ENCODE results near the gene SPO11. TPM values are rescaled to one million over a fixed set of nuclear protein-coding genes. Genes with fewer than 3 reads are reported as not detected.

Gene SPO11
- total RNA-seq, 4 donors from 2014 or later: not detected

- 72 to 87% methylated on average over 14 of the region's 14 CpGs for WGBS, 2 donors
- H3K4me3 ChIP-seq (ENCODE audit: low read depth, poor library complexity, severe bottlenecking): no peak overlapping the region
- intact Hi-C loops (cut with DNase I; ENCODE audit: low total_unique reads): no loop called here
- TF ChIP-seq POLR2A (IDR thresholded peaks at IDR 0.05) (no peak), CTCF (IDR thresholded peaks at IDR 0.05) (no peak)
- no peak for DNase-seq (ENCODE audit: low spot score in 2 of 2)
Measured at GRCh38 chr20:57301026-57301425, 28.6 kb upstream of the SPO11 start.

- intact Hi-C loops (cut with DNase I; ENCODE audit: low total_unique reads): no loop called here
- TF ChIP-seq POLR2A (IDR thresholded peaks at IDR 0.05) (no peak), CTCF (IDR thresholded peaks at IDR 0.05) (no peak)
- WGBS, 2 donors: 40 to 62% methylated on average over 5 of the region's 5 CpGs
- H3K4me3 ChIP-seq (ENCODE audit: low read depth, poor library complexity, severe bottlenecking): no peak overlapping the region
- no peak for DNase-seq (ENCODE audit: low spot score in 2 of 2)
Measured at GRCh38 chr20:57306747-57307146, 22.9 kb upstream of the SPO11 start.

GRCh38 chr20:57308451-57309271 is 20.9 kb upstream of the SPO11 start:
- peak in 1 of 2 donors; percentile 78 for DNase-seq (ENCODE audit: low spot score in 2 of 2)
- WGBS, 2 donors: 49 to 58% methylated on average over 13 of the region's 13 CpGs
- intact Hi-C loops (cut with DNase I; ENCODE audit: low total_unique reads): no loop called here
- no peak overlapping the region for H3K4me3 ChIP-seq (ENCODE audit: low read depth, poor library complexity, severe bottlenecking)
- no peak for TF ChIP-seq POLR2A (IDR thresholded peaks at IDR 0.05)

GRCh38 chr20:57309544-57310115 is 20.0 kb upstream of the SPO11 start:
- DNase-seq (ENCODE audit: low spot score in 2 of 2): peak in 1 of 2 donors; percentile 76
- intact Hi-C loops (cut with DNase I; ENCODE audit: low total_unique reads): no loop called here
- H3K4me3 ChIP-seq (ENCODE audit: low read depth, poor library complexity, severe bottlenecking): no peak overlapping the region
- TF ChIP-seq CTCF (IDR thresholded peaks at IDR 0.05): no peak
- no peak for TF ChIP-seq POLR2A (IDR thresholded peaks at IDR 0.05)
- 68 to 77% methylated on average over 6 to 9 of the region's 9 CpGs for WGBS, 2 donors

- H3K4me3 ChIP-seq (ENCODE audit: low read depth, poor library complexity, severe bottlenecking): no peak overlapping the region
- intact Hi-C loops (cut with DNase I; ENCODE audit: low total_unique reads): no loop called here
- peak in 1 of 2 donors; percentile 40 for DNase-seq (ENCODE audit: low spot score in 2 of 2)
- TF ChIP-seq CTCF (IDR thresholded peaks at IDR 0.05) (no peak), POLR2A (IDR thresholded peaks at IDR 0.05) (no peak)
- 95 to 96% methylated on average over 11 of the region's 11 CpGs for WGBS, 2 donors
Measured at GRCh38 chr20:57310821-57311514, 18.6 kb upstream of the SPO11 start.

- TF ChIP-seq CTCF (IDR thresholded peaks at IDR 0.05): no peak
- TF ChIP-seq POLR2A (IDR thresholded peaks at IDR 0.05): no peak
- H3K4me3 ChIP-seq (ENCODE audit: low read depth, poor library complexity, severe bottlenecking): no peak overlapping the region
- 90 to 92% methylated on average over 6 of the region's 6 CpGs for WGBS, 2 donors
- intact Hi-C loops (cut with DNase I; ENCODE audit: low total_unique reads): no loop called here
- DNase-seq (ENCODE audit: low spot score in 2 of 2): peak in 1 of 2 donors; percentile 43
Measured at GRCh38 chr20:57312138-57312537, 17.5 kb upstream of the SPO11 start.

Data from lower leg skin (tissue), 4 donors.